GM12878 (cell line): ENCODE results near the gene SPINK14. TPM values are rescaled to one million over a fixed set of nuclear protein-coding genes. Genes with fewer than 3 reads are reported as not detected.

Experiments
- ATAC-seq: fragments of 200-7000 bp; cut with Tn5 transposase; 3 replicates; pipeline ENCODE4 v1.9.1; 2020; ENCODE audit warnings: mild to moderate bottlenecking, moderate library complexity
- Bru-seq: library from RNA; stranded (reverse); fragments of 400-500 nt; gene quantifications from one replicate; lab custom pipeline; 2021; lab: Mats Ljungman, UMichigan
- BruChase-seq, 2 experiments: library from RNA; stranded (reverse); fragments of 400-500 nt; gene quantifications; one replicate each; lab custom pipeline; 2021; lab: Mats Ljungman, UMichigan
- BruUV-seq: library from RNA; stranded (reverse); fragments of 400-500 nt; replicated peaks from 2 replicates; lab custom pipeline; 2021; lab: Mats Ljungman, UMichigan
- CTCF ChIA-PET: fragments of 300-600 bp; sonication (Branson Sonifier 250); formaldehyde crosslinking; extraction: SDS; loops from one replicate; lab custom pipeline; 2021; ENCODE audit warnings: inconsistent platforms; lab: Yijun Ruan, JAX
- POLR2A ChIA-PET: fragments of 350-600 bp; formaldehyde crosslinking; extraction: SDS; loops from one replicate; lab custom pipeline; 2021; ENCODE audit warnings: inconsistent platforms; lab: Charles Lee
- RAD21 ChIA-PET: fragments of 300-600 bp; sonication (Branson Sonifier 250); formaldehyde crosslinking; loops from one replicate; lab custom pipeline; 2023; ENCODE audit warnings: antibody characterized with exemption; ENCODE audit not compliant: unreplicated experiment; lab: Charles Lee
- SMC1A ChIA-PET: fragments of 300-600 bp; sonication (Branson Sonifier 250); formaldehyde crosslinking; loops from one replicate; lab custom pipeline; 2023; ENCODE audit not compliant: unreplicated experiment, uncharacterized antibody; lab: Charles Lee
- DNase-seq: peaks from one replicate; pipeline ENCODE4 v3.0.0-alpha.2; 2011; ENCODE audit warnings: low read depth, low spot score
- FAIRE-seq: peaks from 3 replicates; lab custom pipeline; 2011; peaks lifted over from hg19 to GRCh38; lab: Jason Lieb, UNC
- H2AFZ ChIP-seq: 2 replicates; pipeline ENCODE4 v1.6.0; 2011; ENCODE audit warnings: low read depth, low read length, control low read depth; ENCODE audit not compliant: control insufficient read depth
- H3K27ac ChIP-seq: 2 replicates; pipeline ENCODE4 v1.5.1; 2011; ENCODE audit warnings: control low read depth; ENCODE audit not compliant: control insufficient read depth, insufficient read depth
- H3K27me3 ChIP-seq, 2 experiments: replicated peaks in 1 of 2; 2 replicates each; pipeline versions ENCODE4 v1.6.0 to v1.6.1; 2011; ENCODE audit warnings: low read length in 1 of 2; ENCODE audit not compliant: control insufficient read depth in 2 of 2, insufficient read depth in 2 of 2
- H3K36me3 ChIP-seq, 2 experiments: 2 replicates each; pipeline ENCODE4 v1.5.1; 2011; ENCODE audit warnings: low read length in 1 of 2; ENCODE audit not compliant: control insufficient read depth in 2 of 2, insufficient read depth in 2 of 2
- H3K4me1 ChIP-seq: 2 replicates; pipeline ENCODE4 v1.6.1; 2011; ENCODE audit warnings: mild to moderate bottlenecking, low read length, moderate library complexity, mixed read lengths; ENCODE audit not compliant: control insufficient read depth, insufficient read depth
- H3K4me2 ChIP-seq: 2 replicates; pipeline ENCODE4 v1.6.0; 2011; ENCODE audit warnings: control low read depth; ENCODE audit not compliant: control insufficient read depth, insufficient read depth
- H3K4me3 ChIP-seq: fragments of 200-600 bp; sonication (generic); 2 replicates; pipeline ENCODE4 v1.5.1; 2016
- H3K79me2 ChIP-seq: 2 replicates; pipeline ENCODE4 v1.6.0; 2011; ENCODE audit warnings: low read length; ENCODE audit not compliant: control insufficient read depth, insufficient read depth
- H3K9ac ChIP-seq: 2 replicates; pipeline ENCODE4 v1.8.0; 2011; ENCODE audit warnings: low read length, control low read depth, mixed read lengths; ENCODE audit not compliant: control insufficient read depth, insufficient read depth
- H3K9me3 ChIP-seq: replicated peaks from 3 replicates; pipeline ENCODE4 v1.5.1; 2011; ENCODE audit warnings: mild to moderate bottlenecking, low read length; ENCODE audit not compliant: control insufficient read depth, insufficient read depth
- H4K20me1 ChIP-seq: 2 replicates; pipeline ENCODE4 v1.6.0; 2011; ENCODE audit not compliant: control insufficient read depth, insufficient read depth
- CHD2 ChIP-seq: IDR thresholded peaks from 2 replicates; pipeline ENCODE4 v1.6.1; 2011; ENCODE audit warnings: low read depth, low read length, improper control_type of control experiment, borderline replicate concordance
- E2F8 ChIP-seq: fragments of 450-650 bp; IDR thresholded peaks from 2 replicates; pipeline ENCODE4 v1.6.1; 2018; ENCODE audit warnings: mild to moderate bottlenecking, low read depth, moderate library complexity; ENCODE audit not compliant: partially characterized antibody
- KAT2A ChIP-seq: conservative IDR thresholded peaks from 2 replicates; pipeline ENCODE4 v1.6.1; 2011; ENCODE audit warnings: low read depth, low read length; ENCODE audit not compliant: control insufficient read depth
- LARP7 ChIP-seq: fragments of 450-650 bp; IDR thresholded peaks from 2 replicates; pipeline ENCODE4 v1.6.1; 2017; ENCODE audit warnings: mild to moderate bottlenecking
- PAX8 ChIP-seq: fragments of 450-650 bp; IDR thresholded peaks from 2 replicates; pipeline ENCODE4 v1.6.1; 2017; ENCODE audit warnings: mild to moderate bottlenecking, moderate library complexity
- PKNOX1 ChIP-seq: fragments of 450-650 bp; IDR thresholded peaks from 2 replicates; pipeline ENCODE4 v1.6.1; 2016; ENCODE audit warnings: mild to moderate bottlenecking
- RB1 ChIP-seq: fragments of 450-650 bp; formaldehyde crosslinking; IDR thresholded peaks from 2 replicates; pipeline ENCODE4 v1.6.1; 2017; ENCODE audit warnings: mild to moderate bottlenecking, borderline replicate concordance
- SREBF2 ChIP-seq: IDR thresholded peaks from 2 replicates; pipeline ENCODE4 v1.6.1; 2012; ENCODE audit warnings: mild to moderate bottlenecking, low read length
- SUZ12 ChIP-seq: fragments of 200-600 bp; sonication (generic); IDR thresholded peaks from one replicate; pipeline ENCODE4 v1.6.1; 2018; ENCODE audit warnings: antibody characterized with exemption, mild to moderate bottlenecking; ENCODE audit not compliant: unreplicated experiment
- TARDBP ChIP-seq: IDR thresholded peaks from 2 replicates; pipeline ENCODE4 v1.6.1; 2016; ENCODE audit warnings: borderline replicate concordance
- YBX1 ChIP-seq: fragments of 450-650 bp; IDR thresholded peaks from 2 replicates; pipeline ENCODE4 v1.6.1; 2016; ENCODE audit warnings: antibody characterized with exemption
- ZNF24 ChIP-seq: fragments of 450-650 bp; IDR thresholded peaks from 2 replicates; pipeline ENCODE4 v1.6.1; 2017; ENCODE audit warnings: antibody characterized with exemption, mild to moderate bottlenecking
- whole genome bisulfite sequencing: methylation state at CpG from one replicate; pipeline ENCODE4 v1.1.6; 2016; ENCODE audit warnings: low lambda C conversion rate; ENCODE audit not compliant: insufficient replicate concordance, insufficient coverage; ENCODE audit errors: missing lambda C conversion rate; 5-methylcytosine and 5-hydroxymethylcytosine counted together
- in situ Hi-C: fragments of 300-500 bp; cut with MboI; formaldehyde crosslinking; loops from 9 replicates; pipeline ENCODE4 v1.14.3; 2018; ENCODE audit warnings: mixed read lengths
- intact Hi-C: fragments of 100-400 bp; cut with micrococcal nuclease; formaldehyde crosslinking; loops from one replicate; pipeline ENCODE4 v1.14.2; 2022; ENCODE audit not compliant: unreplicated experiment
- long read RNA-seq, 2 experiments: library from polyadenylated mRNA; unstranded; transcript quantifications; one replicate each; pipeline ENCODE4 v2.0.0, GENCODE V29; 2019 to 2020
- polyA minus RNA-seq, 3 experiments: library from RNA; depleted of rRNA, polyadenylated mRNA; stranded (reverse); fragments of >200 nt; gene quantifications; 2 replicates each; pipeline ENCODE4 v1.2.3, GENCODE V29; 2011
- polyA plus RNA-seq, 11 experiments: library from polyadenylated mRNA; depleted of rRNA in 4 of 11; unstranded in 6 of 11; stranded (reverse) in 5 of 11; fragments of >200 nt; fragmentation: Nextera tagmentation in 4 of 11; fragmentation: Illumina TruSeq in 1 of 11; extraction: Ambion mirVana in 4 of 11; extraction: Trizol in 1 of 11; gene quantifications; 1 replicate in 1 of 11; 2 replicates in 10 of 11; pipeline versions ENCODE4 v1.2.1 to v1.2.3, GENCODE V29; 2011 to 2016; ENCODE audit warnings: inconsistent platforms in 2 of 11, missing spikeins in 2 of 11, low read depth in 1 of 11
- total RNA-seq, 4 experiments: library from RNA; depleted of rRNA in 3 of 4; stranded (reverse); fragments of >200 nt in 3 of 4; fragmentation: Illumina TruSeq in 1 of 4; extraction: Trizol in 1 of 4; gene quantifications; 2 replicates each; pipeline versions ENCODE4 v1.2.1 to v1.2.3, GENCODE V29; 2013 to 2021

SPINK14 gene
- total RNA-seq (2013; cell fraction: nucleolus; rRNA removed), result not detected in 2 replicates
- not detected in 2 replicates for total RNA-seq (2014; rRNA removed)
- not detected in 2 replicates for total RNA-seq (2014; rRNA removed; fragmentation: Illumina TruSeq; extraction: Trizol)
- not detected in 2 replicates for total RNA-seq (2021)
- not detected for polyA plus RNA-seq (2011; ENCODE audit: low read depth)
- polyA plus RNA-seq (2011; rRNA removed), result not detected in 2 replicates
- polyA plus RNA-seq (2011; cell fraction: cytosol; rRNA removed), result not detected in 2 replicates
- polyA plus RNA-seq (2011; cell fraction: nucleus; rRNA removed), result not detected in 2 replicates
- polyA plus RNA-seq (2012), result not detected in 2 replicates
- not detected in 2 replicates for polyA plus RNA-seq (2014; fragmentation: Illumina TruSeq; extraction: Trizol)
- not detected for polyA plus RNA-seq (2014; fragmentation: Nextera tagmentation; extraction: Ambion mirVana)
- not detected in 2 replicates for polyA plus RNA-seq (2014; rRNA removed)
- polyA plus RNA-seq (2016; fragmentation: Nextera tagmentation; extraction: Ambion mirVana), result not detected
- not detected in 2 replicates for polyA minus RNA-seq (2011; rRNA and poly(A)+ RNA removed)
- polyA minus RNA-seq (2011; cell fraction: cytosol; rRNA and poly(A)+ RNA removed), result not detected in 2 replicates
- not detected in 2 replicates for polyA minus RNA-seq (2011; cell fraction: nucleus; rRNA and poly(A)+ RNA removed)
- Bru-seq, nascent RNA, result not detected
- not detected for BruChase-seq, experiment 1, labeled RNA remaining after a 6-hour chase
- not detected for BruChase-seq, experiment 2, labeled RNA remaining after a 2-hour chase
- long read RNA-seq, experiment 1, result 0 reads
- long read RNA-seq, experiment 2, result 0 reads

GRCh38 chr5:148168246-148168645 lies at the start of gene SPINK14:
Gene SPINK14 (plus strand): TSS chr5:148168546. CDS start chr5:148169733, 1,187 bp downstream.
- H3K9me3 ChIP-seq, result no peaks in the 10 kb centered on the region
- no peak within 1 kb of the TSS for H3K4me2 ChIP-seq
- intact Hi-C loops (no loop called here), in situ Hi-C loops (no loop called here)
- no peak for DNase-seq
- RAD21 ChIA-PET, result no interaction called here
- 35% methylated on average over 1 of the region's 1 CpG for WGBS
- no peak within 1 kb of the TSS for H3K9ac ChIP-seq
- H3K27me3 ChIP-seq, result no peaks in the 10 kb centered on the region
- no peak within 1 kb of the TSS for H2AFZ ChIP-seq
- no peak within 1 kb of the TSS for H3K27ac ChIP-seq
- SMC1A ChIA-PET, result no interaction called here
- no peak for FAIRE-seq
- H3K36me3 ChIP-seq, result no peaks in the 10 kb centered on the region
- no peak within 1 kb of the TSS for H3K4me3 ChIP-seq
- ATAC-seq, result no peak
- no TSS peak for BruUV-seq
- no peaks in the 10 kb centered on the region for H4K20me1 ChIP-seq
- H3K4me1 ChIP-seq, result no peaks in the 10 kb centered on the region
- no peak for TF ChIP-seq SREBF2
- TF ChIP-seq PKNOX1, result no peak
- TF ChIP-seq LARP7, result no peak
- no peak for TF ChIP-seq RB1
- TF ChIP-seq ZNF24, result no peak
- TF ChIP-seq KAT2A, result no peak
- no peak for TF ChIP-seq TARDBP
- TF ChIP-seq SUZ12, result no peak
- TF ChIP-seq CHD2, result no peak
- no peak for TF ChIP-seq PAX8
- TF ChIP-seq YBX1, result no peak
- TF ChIP-seq E2F8, result no peak
- POLR2A ChIA-PET, result no interaction called here
- H3K79me2 ChIP-seq, result no peaks in the 10 kb centered on the region
- CTCF ChIA-PET, result no interaction called here
